Renal pelvis (tissue), 4 donors: ENCODE measurements around the gene CIAO1. TPM values are rescaled to one million over a fixed set of nuclear protein-coding genes. Genes with fewer than 3 reads are reported as not detected.
A peak's percentile ranks its signal among the peaks of the same experiment; 100 is the strongest.
"Not testable (repeated sequence)": the region's sequence is repeated elsewhere in the genome, so short reads cannot be mapped to it uniquely, and the experiment has no call there.

Experiments
- DNase-seq: peaks from one replicate; pipeline ENCODE4 v3.0.0-alpha.2; 2013
- polyA plus RNA-seq, 3 donors: library from polyadenylated mRNA; unstranded; fragments of 120-200 nt; gene quantifications; one replicate each; pipeline ENCODE4 v1.2.1, GENCODE V29; 2013; ENCODE audit not compliant: insufficient read length in 3 of 3

CIAO1 gene
- polyA plus RNA-seq, 3 donors, result 55.7 to 82.8 (median 80.3) TPM

- no peak for DNase-seq
Measured at GRCh38 chr2:96267159-96267971, 1.3 kb downstream of the CIAO1 start.

- no peak for DNase-seq
Measured at GRCh38 chr2:96271995-96272394, 6.0 kb downstream of the CIAO1 start.

GRCh38 chr2:96273763-96274162 lies 7.7 kb downstream of the CIAO1 start:
- no peak for DNase-seq

GRCh38 chr2:96274355-96275056 lies 8.5 kb downstream of the CIAO1 start:
- DNase-seq, result no peak

GRCh38 chr2:96276787-96277499 lies 10.9 kb downstream of the CIAO1 start:
- DNase-seq, result no peak

GRCh38 chr2:96287273-96287856 lies 21.3 kb downstream of the CIAO1 start:
- no peak for DNase-seq

GRCh38 chr2:96291751-96292150 lies 25.7 kb downstream of the CIAO1 start:
- no peak for DNase-seq

GRCh38 chr2:96294271-96294670 lies 28.2 kb downstream of the CIAO1 start:
- DNase-seq, result not testable (repeated sequence)

- no peak for DNase-seq
Measured at GRCh38 chr2:96296925-96297324, 30.9 kb downstream of the CIAO1 start.

GRCh38 chr2:96301865-96302264 lies 35.8 kb downstream of the CIAO1 start:
- no peak for DNase-seq

GRCh38 chr2:96304606-96305005 lies 38.6 kb downstream of the CIAO1 start:
- no peak for DNase-seq

- DNase-seq, result peak; percentile 86
Measured at GRCh38 chr2:96305091-96305978, 39.3 kb downstream of the CIAO1 start, which contains the start of gene SNRNP200. SNRNP200 (minus strand) TSS chr2:96305546; CDS start chr2:96305437, 109 bp downstream.

- DNase-seq, result no peak
Measured at GRCh38 chr2:96305979-96306308, 39.9 kb downstream of the CIAO1 start.

GRCh38 chr2:96306370-96306769 lies 40.3 kb downstream of the CIAO1 start:
- DNase-seq, result no peak

GRCh38 chr2:96308248-96308647 lies 42.2 kb downstream of the CIAO1 start:
- DNase-seq, result no peak

- no peak for DNase-seq
Measured at GRCh38 chr2:96315005-96315399, 49.0 kb downstream of the CIAO1 start.

- DNase-seq, result no peak
Measured at GRCh38 chr2:96315400-96316071, 49.5 kb downstream of the CIAO1 start.

GRCh38 chr2:96316999-96317398 lies 51.0 kb downstream of the CIAO1 start:
- no peak for DNase-seq

- DNase-seq, result no peak
Measured at GRCh38 chr2:96317584-96317997, 51.6 kb downstream of the CIAO1 start.

- DNase-seq, result no peak
Measured at GRCh38 chr2:96318723-96319122, 52.7 kb downstream of the CIAO1 start.

- DNase-seq, result no peak
Measured at GRCh38 chr2:96319396-96319795, 53.4 kb downstream of the CIAO1 start.
